Neural progenitor cell (in vitro differentiated cells): ENCODE measurements around the gene TSHZ1.

Source experiments
- CTCF ChIP-seq: fragments of 200-600 bp; sonication (generic); IDR thresholded peaks from 2 replicates; pipeline ENCODE4 v1.5.1; 2017; ENCODE audit warnings: antibody characterized with exemption, mild to moderate bottlenecking
- EZH2 ChIP-seq: fragments of 200-600 bp; sonication (generic); IDR thresholded peaks from 2 replicates; pipeline ENCODE4 v1.6.1; 2017; ENCODE audit warnings: antibody characterized with exemption, mild to moderate bottlenecking, moderate library complexity
- EZH2phosphoT487 ChIP-seq: fragments of 200-600 bp; sonication (generic); IDR thresholded peaks from 2 replicates; pipeline ENCODE4 v1.6.1; 2017; ENCODE audit warnings: antibody characterized with exemption

DNA sequence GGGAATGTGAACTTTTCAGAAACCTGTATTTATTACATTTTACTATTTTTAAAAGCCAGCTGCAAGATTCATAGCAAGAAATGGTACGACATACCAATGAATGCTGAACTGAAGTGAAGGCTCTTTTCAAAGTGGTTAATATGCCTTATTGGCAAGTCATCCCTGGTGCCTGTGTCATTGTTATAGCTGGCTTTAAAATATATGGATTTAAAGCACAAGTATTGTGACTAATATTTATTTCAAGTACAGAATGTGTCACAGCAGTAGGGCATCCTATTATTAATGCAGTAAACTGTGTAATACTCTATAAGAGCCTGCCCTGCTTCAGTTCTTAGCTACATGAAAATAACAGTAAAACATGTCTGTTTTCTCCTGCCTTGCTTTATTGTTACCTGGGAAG, 10.8 kb downstream of the TSHZ1 start:
- no peak for TF ChIP-seq CTCF
- TF ChIP-seq EZH2 = no peak
- TF ChIP-seq EZH2phosphoT487 = no peak
